ENCODE results near the gene NDN.
"Not testable (repeated sequence)": the region's sequence is repeated elsewhere in the genome, so short reads cannot be mapped to it uniquely, and the experiment has no call there.

NDN gene

GRCh38 chr15:23687143-23687470 is at the start of gene NDN:
TSS of gene NDN (minus strand) at chr15:23687305. CDS start at chr15:23687217, 88 bp downstream.
- no peaks in the 10 kb centered on the region for H3K36me3 ChIP-seq
- H3K27ac ChIP-seq: no peak within 1 kb of the TSS
- H3K27me3 ChIP-seq: peaks cover 22% of the 10 kb centered on the region
- no peaks in the 10 kb centered on the region for H3K9me3 ChIP-seq
- TF ChIP-seq CTCF (IDR thresholded peaks at IDR 0.05): no peak
- H3K4me1 ChIP-seq (ENCODE audit: control insufficient read depth in 1 of 2, insufficient read depth in 1 of 2, low read depth in 1 of 2, low read length in 1 of 2): no peaks in the 10 kb centered on the region
- H3K4me3 ChIP-seq (ENCODE audit: low read depth in 1 of 2, low read length in 1 of 2): no peak within 1 kb of the TSS

GRCh38 chr15:23736033-23736673 is 49.0 kb upstream of the NDN start:
- H3K4me1 ChIP-seq (ENCODE audit: control insufficient read depth in 1 of 2, insufficient read depth in 1 of 2, low read depth in 1 of 2, low read length in 1 of 2): no peaks in the 10 kb centered on the region
- no peak for TF ChIP-seq CTCF (IDR thresholded peaks at IDR 0.05)
- no peak overlapping the region for H3K27ac ChIP-seq
- no peaks in the 10 kb centered on the region for H3K27me3 ChIP-seq
- no peaks in the 10 kb centered on the region for H3K36me3 ChIP-seq
- no peaks in the 10 kb centered on the region for H3K9me3 ChIP-seq
- H3K4me3 ChIP-seq (ENCODE audit: low read depth in 1 of 2, low read length in 1 of 2): no peak overlapping the region

GRCh38 chr15:23734862-23735261 is 47.8 kb upstream of the NDN start:
- Histone ChIP-seq H3K27ac (no peak overlapping the region), H3K36me3 (no peaks in the 10 kb centered on the region), H3K4me1 (ENCODE audit: control insufficient read depth in 1 of 2, insufficient read depth in 1 of 2, low read depth in 1 of 2, low read length in 1 of 2) (no peaks in the 10 kb centered on the region), H3K9me3 (no peaks in the 10 kb centered on the region), H3K4me3 (ENCODE audit: low read depth in 1 of 2, low read length in 1 of 2) (no peak overlapping the region), H3K27me3 (no peaks in the 10 kb centered on the region)
- TF ChIP-seq CTCF (IDR thresholded peaks at IDR 0.05): no peak

- H3K4me1 ChIP-seq (ENCODE audit: control insufficient read depth in 1 of 2, insufficient read depth in 1 of 2, low read depth in 1 of 2, low read length in 1 of 2); H3K4me3 ChIP-seq (ENCODE audit: low read depth in 1 of 2, low read length in 1 of 2); H3K9me3 ChIP-seq; H3K27ac ChIP-seq; H3K36me3 ChIP-seq; H3K27me3 ChIP-seq: not testable (repeated sequence)
Observed at GRCh38 chr15:23713874-23714656, 27.0 kb upstream of the NDN start.

- Histone ChIP-seq H3K36me3 (no peaks in the 10 kb centered on the region), H3K4me3 (ENCODE audit: low read depth in 1 of 2, low read length in 1 of 2) (no peak overlapping the region), H3K27ac (no peak overlapping the region), H3K4me1 (ENCODE audit: control insufficient read depth in 1 of 2, insufficient read depth in 1 of 2, low read depth in 1 of 2, low read length in 1 of 2) (no peaks in the 10 kb centered on the region), H3K27me3 (no peaks in the 10 kb centered on the region), H3K9me3 (no peaks in the 10 kb centered on the region)
- TF ChIP-seq CTCF (IDR thresholded peaks at IDR 0.05): no peak
Observed at GRCh38 chr15:23708332-23708731, 21.2 kb upstream of the NDN start.

- Histone ChIP-seq H3K27ac (no peak overlapping the region), H3K9me3 (no peaks in the 10 kb centered on the region), H3K27me3 (no peaks in the 10 kb centered on the region), H3K4me3 (ENCODE audit: low read depth in 1 of 2, low read length in 1 of 2) (no peak overlapping the region), H3K4me1 (ENCODE audit: control insufficient read depth in 1 of 2, insufficient read depth in 1 of 2, low read depth in 1 of 2, low read length in 1 of 2) (no peaks in the 10 kb centered on the region), H3K36me3 (no peaks in the 10 kb centered on the region)
- TF ChIP-seq CTCF (IDR thresholded peaks at IDR 0.05): no peak
Observed at GRCh38 chr15:23695282-23695681, 8.2 kb upstream of the NDN start.
